Panc1 (cell line): ENCODE results near the gene MYEF2. TPM values are rescaled to one million over a fixed set of nuclear protein-coding genes. Genes with fewer than 3 reads are reported as not detected.

Experiments
- ATAC-seq: fragments of 200-7000 bp; cut with Tn5 transposase; 2 replicates; pipeline ENCODE4 v1.9.1; 2020; ENCODE audit warnings: mild to moderate bottlenecking, moderate library complexity
- BruUV-seq: library from RNA; stranded (reverse); fragments of 400-500 nt; replicated peaks from 2 replicates; lab custom pipeline; 2021; lab: Mats Ljungman, UMichigan
- CTCF ChIA-PET: fragments of 300-600 bp; sonication (Branson Sonifier 250); formaldehyde crosslinking; loops from one replicate; lab custom pipeline; 2022; ENCODE audit warnings: antibody characterized with exemption; lab: Charles Lee
- POLR2A ChIA-PET: fragments of 300-600 bp; sonication (Branson Sonifier 250); formaldehyde crosslinking; loops from one replicate; lab custom pipeline; 2022; ENCODE audit warnings: antibody characterized with exemption; lab: Charles Lee
- DNase-seq: peaks from one replicate; pipeline ENCODE4 v3.0.0-alpha.2; 2010; ENCODE audit warnings: low read depth, low spot score
- H3K27ac ChIP-seq: 2 replicates; pipeline ENCODE4 v1.5.1; 2011; ENCODE audit warnings: mild to moderate bottlenecking, low read length, inconsistent platforms
- H3K27me3 ChIP-seq: fragments of 200-500 bp; sonication (Bioruptor generic); 2 replicates; pipeline ENCODE4 v1.6.0; 2014; ENCODE audit warnings: low read length, inconsistent platforms; ENCODE audit not compliant: control insufficient read depth, insufficient read depth
- H3K36me3 ChIP-seq: fragments of 200-500 bp; sonication (Bioruptor generic); 2 replicates; pipeline ENCODE4 v1.5.1; 2014; ENCODE audit warnings: inconsistent platforms, mild to moderate bottlenecking, low read length, moderate library complexity; ENCODE audit not compliant: control insufficient read depth, insufficient read depth
- H3K4me1 ChIP-seq: 2 replicates; pipeline ENCODE4 v1.5.1; 2011; ENCODE audit warnings: inconsistent platforms, mild to moderate bottlenecking, low read length, moderate library complexity; ENCODE audit not compliant: control insufficient read depth, insufficient read depth
- H3K4me3 ChIP-seq, 2 experiments: 2 replicates each; pipeline ENCODE4 v1.5.1; 2011 to 2012; ENCODE audit warnings: low read depth in 2 of 2, low read length in 2 of 2, mild to moderate bottlenecking in 2 of 2, inconsistent platforms in 1 of 2, moderate library complexity in 1 of 2
- H3K9me3 ChIP-seq: fragments of 200-500 bp; sonication (Bioruptor generic); 2 replicates; pipeline ENCODE4 v1.5.1; 2014; ENCODE audit warnings: low read depth, mild to moderate bottlenecking, inconsistent platforms, low read length, moderate library complexity; ENCODE audit not compliant: control insufficient read depth, insufficient read depth
- POLR2AphosphoS5 ChIP-seq: IDR thresholded peaks from 2 replicates; pipeline ENCODE4 v1.6.1; 2012; ENCODE audit warnings: mild to moderate bottlenecking, low read depth, low read length, moderate library complexity
- SIN3A ChIP-seq: IDR thresholded peaks from 2 replicates; pipeline ENCODE4 v1.6.1; 2012; ENCODE audit warnings: low read depth, mild to moderate bottlenecking, low read length, moderate library complexity, borderline replicate concordance; ENCODE audit not compliant: insufficient read depth
- TCF7L2 ChIP-seq: IDR thresholded peaks from 2 replicates; pipeline ENCODE4 v1.6.1; 2011; ENCODE audit warnings: mild to moderate bottlenecking, low read depth, low read length, inconsistent platforms
- in situ Hi-C: cut with HindIII; loops from 2 replicates; pipeline ENCODE4 v1.10.0; 2016; ENCODE audit warnings: low sequenced_read_pairs, low pct_unique_long_range_greater_than_20kb
- intact Hi-C: fragments of 100-400 bp; cut with micrococcal nuclease; formaldehyde crosslinking; loops from one replicate; pipeline ENCODE4 v1.10.0; 2022; ENCODE audit not compliant: unreplicated experiment
- total RNA-seq: library from RNA; stranded (reverse); gene quantifications from one replicate; pipeline ENCODE4 v1.2.1, GENCODE V29; 2021; ENCODE audit not compliant: unreplicated experiment
- TF ChIP-seq, protein P1 (sequence below): fragments of 450-650 bp; IDR thresholded peaks from 2 replicates; pipeline ENCODE4 v1.5.1; 2017; ENCODE audit warnings: mild to moderate bottlenecking
- TF ChIP-seq, protein P2 (sequence below), 2 experiments: IDR thresholded peaks; 2 replicates each; pipeline ENCODE4 v1.6.1; 2011 to 2012; ENCODE audit warnings: low read depth in 2 of 2, control low read depth in 1 of 2, low read length in 1 of 2, mild to moderate bottlenecking in 1 of 2, moderate library complexity in 1 of 2; ENCODE audit not compliant: insufficient read depth in 1 of 2

MYEF2 gene
- total RNA-seq, 1 experiment from 2014 or later: 71.3 TPM

DNA sequence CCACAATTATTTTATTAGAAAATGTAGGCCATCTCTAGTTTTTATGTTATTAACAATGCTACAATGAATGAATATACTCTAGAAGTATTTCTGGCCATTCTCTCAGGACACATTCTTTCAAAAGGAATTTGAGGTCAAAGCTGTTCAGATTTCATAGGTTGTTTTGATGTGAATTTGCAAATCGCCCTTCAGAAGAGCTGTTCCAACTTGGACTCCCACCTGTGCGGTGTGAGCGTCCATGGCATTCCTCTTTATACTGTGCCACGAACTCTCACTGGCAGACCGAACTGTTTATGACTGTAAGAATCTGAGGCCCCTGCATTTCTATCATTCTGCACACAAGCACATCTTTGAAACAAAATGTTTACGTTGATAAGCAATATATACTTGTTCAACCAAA, 75.9 kb downstream of the MYEF2 start:
- H3K4me1 ChIP-seq: no peaks in the 10 kb centered on the region
- ChIA-PET POLR2A (no interaction called here), CTCF (no interaction called here)
- no peaks in the 10 kb centered on the region; the same call in 1 of the 2 replicates for H3K27me3 ChIP-seq
- in situ Hi-C loops: no loop called here
- BruUV-seq: no TSS peak
- DNase-seq: no peak
- ATAC-seq: no peak
- no peaks in the 10 kb centered on the region for H3K9me3 ChIP-seq
- TF ChIP-seq, protein P1, sequence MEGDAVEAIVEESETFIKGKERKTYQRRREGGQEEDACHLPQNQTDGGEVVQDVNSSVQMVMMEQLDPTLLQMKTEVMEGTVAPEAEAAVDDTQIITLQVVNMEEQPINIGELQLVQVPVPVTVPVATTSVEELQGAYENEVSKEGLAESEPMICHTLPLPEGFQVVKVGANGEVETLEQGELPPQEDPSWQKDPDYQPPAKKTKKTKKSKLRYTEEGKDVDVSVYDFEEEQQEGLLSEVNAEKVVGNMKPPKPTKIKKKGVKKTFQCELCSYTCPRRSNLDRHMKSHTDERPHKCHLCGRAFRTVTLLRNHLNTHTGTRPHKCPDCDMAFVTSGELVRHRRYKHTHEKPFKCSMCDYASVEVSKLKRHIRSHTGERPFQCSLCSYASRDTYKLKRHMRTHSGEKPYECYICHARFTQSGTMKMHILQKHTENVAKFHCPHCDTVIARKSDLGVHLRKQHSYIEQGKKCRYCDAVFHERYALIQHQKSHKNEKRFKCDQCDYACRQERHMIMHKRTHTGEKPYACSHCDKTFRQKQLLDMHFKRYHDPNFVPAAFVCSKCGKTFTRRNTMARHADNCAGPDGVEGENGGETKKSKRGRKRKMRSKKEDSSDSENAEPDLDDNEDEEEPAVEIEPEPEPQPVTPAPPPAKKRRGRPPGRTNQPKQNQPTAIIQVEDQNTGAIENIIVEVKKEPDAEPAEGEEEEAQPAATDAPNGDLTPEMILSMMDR: no peak
- TF ChIP-seq, protein P2, sequence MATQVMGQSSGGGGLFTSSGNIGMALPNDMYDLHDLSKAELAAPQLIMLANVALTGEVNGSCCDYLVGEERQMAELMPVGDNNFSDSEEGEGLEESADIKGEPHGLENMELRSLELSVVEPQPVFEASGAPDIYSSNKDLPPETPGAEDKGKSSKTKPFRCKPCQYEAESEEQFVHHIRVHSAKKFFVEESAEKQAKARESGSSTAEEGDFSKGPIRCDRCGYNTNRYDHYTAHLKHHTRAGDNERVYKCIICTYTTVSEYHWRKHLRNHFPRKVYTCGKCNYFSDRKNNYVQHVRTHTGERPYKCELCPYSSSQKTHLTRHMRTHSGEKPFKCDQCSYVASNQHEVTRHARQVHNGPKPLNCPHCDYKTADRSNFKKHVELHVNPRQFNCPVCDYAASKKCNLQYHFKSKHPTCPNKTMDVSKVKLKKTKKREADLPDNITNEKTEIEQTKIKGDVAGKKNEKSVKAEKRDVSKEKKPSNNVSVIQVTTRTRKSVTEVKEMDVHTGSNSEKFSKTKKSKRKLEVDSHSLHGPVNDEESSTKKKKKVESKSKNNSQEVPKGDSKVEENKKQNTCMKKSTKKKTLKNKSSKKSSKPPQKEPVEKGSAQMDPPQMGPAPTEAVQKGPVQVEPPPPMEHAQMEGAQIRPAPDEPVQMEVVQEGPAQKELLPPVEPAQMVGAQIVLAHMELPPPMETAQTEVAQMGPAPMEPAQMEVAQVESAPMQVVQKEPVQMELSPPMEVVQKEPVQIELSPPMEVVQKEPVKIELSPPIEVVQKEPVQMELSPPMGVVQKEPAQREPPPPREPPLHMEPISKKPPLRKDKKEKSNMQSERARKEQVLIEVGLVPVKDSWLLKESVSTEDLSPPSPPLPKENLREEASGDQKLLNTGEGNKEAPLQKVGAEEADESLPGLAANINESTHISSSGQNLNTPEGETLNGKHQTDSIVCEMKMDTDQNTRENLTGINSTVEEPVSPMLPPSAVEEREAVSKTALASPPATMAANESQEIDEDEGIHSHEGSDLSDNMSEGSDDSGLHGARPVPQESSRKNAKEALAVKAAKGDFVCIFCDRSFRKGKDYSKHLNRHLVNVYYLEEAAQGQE (IDR thresholded peaks at IDR 0.05; ENCODE audit: insufficient read depth in 1 of 2, low read depth in 2 of 2, low read length in 1 of 2): no peak
- no peak for TF ChIP-seq TCF7L2
- TF ChIP-seq SIN3A: no peak
- no peak for TF ChIP-seq POLR2AphosphoS5
- H3K27ac ChIP-seq: no peak overlapping the region
- H3K36me3 ChIP-seq: no peaks in the 10 kb centered on the region
- intact Hi-C loops: no loop called here
- H3K4me3 ChIP-seq: no peak overlapping the region

GRCh38 chr15:48101376-48101961, 76.6 kb downstream of the MYEF2 start:
- no peak overlapping the region for H3K27ac ChIP-seq
- H3K4me3 ChIP-seq: no peak overlapping the region
- no peaks in the 10 kb centered on the region for H3K4me1 ChIP-seq
- ChIA-PET CTCF (no interaction called here), POLR2A (no interaction called here)
- intact Hi-C loops (no loop called here), in situ Hi-C loops (no loop called here)
- BruUV-seq: no TSS peak
- no peaks in the 10 kb centered on the region; the same call in 1 of the 2 replicates for H3K27me3 ChIP-seq
- no peaks in the 10 kb centered on the region for H3K9me3 ChIP-seq
- DNase-seq: no peak
- ATAC-seq: no peak
- TF ChIP-seq TCF7L2 (no peak), POLR2AphosphoS5 (no peak), SIN3A (no peak)
- TF ChIP-seq, protein P2 (IDR thresholded peaks at IDR 0.05; ENCODE audit: insufficient read depth in 1 of 2, low read depth in 2 of 2, low read length in 1 of 2): no peak
- TF ChIP-seq, protein P1: no peak
- H3K36me3 ChIP-seq: no peaks in the 10 kb centered on the region
